HL-60 (cell line): ENCODE results near the gene BABAM1.
A peak's percentile ranks its signal among the peaks of the same experiment; 100 is the strongest.

ENCODE experiments used
- DNase-seq, 2 experiments: peaks; one replicate each; pipeline ENCODE4 v3.0.0-alpha.2; 2010 to 2020; ENCODE audit warnings: low read depth in 1 of 2, low spot score in 1 of 2
- H3K27ac ChIP-seq: fragments of 250-450 bp; sonication (Bioruptor Pico); replicated peaks from 2 replicates; pipeline ENCODE4 v1.5.1; 2020; ENCODE audit warnings: mild to moderate bottlenecking, moderate library complexity
- H3K27me3 ChIP-seq: fragments of 250-450 bp; sonication (Bioruptor Pico); 2 replicates; pipeline ENCODE4 v1.5.1; 2021; ENCODE audit warnings: mild to moderate bottlenecking, moderate library complexity; ENCODE audit not compliant: insufficient read depth, poor library complexity, severe bottlenecking
- H3K4me3 ChIP-seq: replicated peaks from 2 replicates; pipeline ENCODE4 v1.5.1; 2011; ENCODE audit warnings: mild to moderate bottlenecking, control low read depth, low read length; ENCODE audit not compliant: insufficient read depth
- GABPA ChIP-seq: IDR thresholded peaks from 2 replicates; pipeline ENCODE4 v1.6.1; 2012; ENCODE audit warnings: low read depth
- POLR2AphosphoS5 ChIP-seq: IDR thresholded peaks from 2 replicates; pipeline ENCODE4 v1.6.1; 2012; ENCODE audit warnings: low read depth
- SPI1 ChIP-seq: IDR thresholded peaks from 2 replicates; pipeline ENCODE4 v1.6.1; 2012; ENCODE audit warnings: low read depth, mild to moderate bottlenecking, borderline replicate concordance
- TF ChIP-seq, protein P1 (sequence below): IDR thresholded peaks from one replicate; pipeline ENCODE4 v1.5.1; 2011; ENCODE audit warnings: low read length, control low read depth, inconsistent platforms; ENCODE audit not compliant: insufficient read depth
- TF ChIP-seq, protein P2 (sequence below): IDR thresholded peaks from 2 replicates; pipeline ENCODE4 v1.6.1; 2012; ENCODE audit warnings: low read depth; ENCODE audit not compliant: insufficient replicate concordance

The BABAM1 gene

GRCh38 chr19:17281391-17282304 is 14.4 kb downstream of the BABAM1 start, which contains the start of gene ANKLE1:
ANKLE1 (plus strand) TSS chr19:17281901; CDS start chr19:17281921, 20 bp downstream.
- Histone ChIP-seq H3K27me3 (no peaks in the 10 kb centered on the region), H3K27ac (peak within 1 kb of the TSS; percentile 76), H3K4me3 (peak within 1 kb of the TSS; percentile 66)
- DNase-seq = peak; percentile 77 to 89
- TF ChIP-seq SPI1 (peak; percentile 84), POLR2AphosphoS5 (peak; percentile 69)
- TF ChIP-seq, protein P1, sequence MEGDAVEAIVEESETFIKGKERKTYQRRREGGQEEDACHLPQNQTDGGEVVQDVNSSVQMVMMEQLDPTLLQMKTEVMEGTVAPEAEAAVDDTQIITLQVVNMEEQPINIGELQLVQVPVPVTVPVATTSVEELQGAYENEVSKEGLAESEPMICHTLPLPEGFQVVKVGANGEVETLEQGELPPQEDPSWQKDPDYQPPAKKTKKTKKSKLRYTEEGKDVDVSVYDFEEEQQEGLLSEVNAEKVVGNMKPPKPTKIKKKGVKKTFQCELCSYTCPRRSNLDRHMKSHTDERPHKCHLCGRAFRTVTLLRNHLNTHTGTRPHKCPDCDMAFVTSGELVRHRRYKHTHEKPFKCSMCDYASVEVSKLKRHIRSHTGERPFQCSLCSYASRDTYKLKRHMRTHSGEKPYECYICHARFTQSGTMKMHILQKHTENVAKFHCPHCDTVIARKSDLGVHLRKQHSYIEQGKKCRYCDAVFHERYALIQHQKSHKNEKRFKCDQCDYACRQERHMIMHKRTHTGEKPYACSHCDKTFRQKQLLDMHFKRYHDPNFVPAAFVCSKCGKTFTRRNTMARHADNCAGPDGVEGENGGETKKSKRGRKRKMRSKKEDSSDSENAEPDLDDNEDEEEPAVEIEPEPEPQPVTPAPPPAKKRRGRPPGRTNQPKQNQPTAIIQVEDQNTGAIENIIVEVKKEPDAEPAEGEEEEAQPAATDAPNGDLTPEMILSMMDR = no peak
- TF ChIP-seq, protein P2, sequence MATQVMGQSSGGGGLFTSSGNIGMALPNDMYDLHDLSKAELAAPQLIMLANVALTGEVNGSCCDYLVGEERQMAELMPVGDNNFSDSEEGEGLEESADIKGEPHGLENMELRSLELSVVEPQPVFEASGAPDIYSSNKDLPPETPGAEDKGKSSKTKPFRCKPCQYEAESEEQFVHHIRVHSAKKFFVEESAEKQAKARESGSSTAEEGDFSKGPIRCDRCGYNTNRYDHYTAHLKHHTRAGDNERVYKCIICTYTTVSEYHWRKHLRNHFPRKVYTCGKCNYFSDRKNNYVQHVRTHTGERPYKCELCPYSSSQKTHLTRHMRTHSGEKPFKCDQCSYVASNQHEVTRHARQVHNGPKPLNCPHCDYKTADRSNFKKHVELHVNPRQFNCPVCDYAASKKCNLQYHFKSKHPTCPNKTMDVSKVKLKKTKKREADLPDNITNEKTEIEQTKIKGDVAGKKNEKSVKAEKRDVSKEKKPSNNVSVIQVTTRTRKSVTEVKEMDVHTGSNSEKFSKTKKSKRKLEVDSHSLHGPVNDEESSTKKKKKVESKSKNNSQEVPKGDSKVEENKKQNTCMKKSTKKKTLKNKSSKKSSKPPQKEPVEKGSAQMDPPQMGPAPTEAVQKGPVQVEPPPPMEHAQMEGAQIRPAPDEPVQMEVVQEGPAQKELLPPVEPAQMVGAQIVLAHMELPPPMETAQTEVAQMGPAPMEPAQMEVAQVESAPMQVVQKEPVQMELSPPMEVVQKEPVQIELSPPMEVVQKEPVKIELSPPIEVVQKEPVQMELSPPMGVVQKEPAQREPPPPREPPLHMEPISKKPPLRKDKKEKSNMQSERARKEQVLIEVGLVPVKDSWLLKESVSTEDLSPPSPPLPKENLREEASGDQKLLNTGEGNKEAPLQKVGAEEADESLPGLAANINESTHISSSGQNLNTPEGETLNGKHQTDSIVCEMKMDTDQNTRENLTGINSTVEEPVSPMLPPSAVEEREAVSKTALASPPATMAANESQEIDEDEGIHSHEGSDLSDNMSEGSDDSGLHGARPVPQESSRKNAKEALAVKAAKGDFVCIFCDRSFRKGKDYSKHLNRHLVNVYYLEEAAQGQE = peak; percentile 12

- TF ChIP-seq POLR2AphosphoS5 = peak; percentile 64
- TF ChIP-seq SPI1 = no peak
- TF ChIP-seq GABPA = no peak
- TF ChIP-seq, protein P2 = no peak
- TF ChIP-seq, protein P1 = peak; percentile 81
- DNase-seq = peak; percentile 79 to 90
- H3K27ac ChIP-seq = peak overlapping the region; percentile 76
Observed at GRCh38 chr19:17282488-17283125, 15.4 kb downstream of the BABAM1 start.

GRCh38 chr19:17283504-17283996 is 16.3 kb downstream of the BABAM1 start:
- H3K27me3 ChIP-seq = no peaks in the 10 kb centered on the region
- H3K27ac ChIP-seq = no peak overlapping the region
- no peak overlapping the region for H3K4me3 ChIP-seq
- DNase-seq = no peak
- no peak for TF ChIP-seq GABPA
- TF ChIP-seq POLR2AphosphoS5 = no peak
- TF ChIP-seq SPI1 = no peak
- TF ChIP-seq, protein P2 = no peak
- TF ChIP-seq, protein P1 = no peak

More at GRCh38 chr19:17282488-17283125, 15.4 kb downstream of the BABAM1 start:
- Histone ChIP-seq H3K4me3 (peak overlapping the region; percentile 66), H3K27me3 (no peaks in the 10 kb centered on the region)
